IPS-18a (cell line): ENCODE measurements around the gene KRTAP19-2.

ENCODE experiments used
- H3K27ac ChIP-seq: one replicate; pipeline ENCODE4 v1.5.1; 2013; ENCODE audit warnings: low read length
- H3K27me3 ChIP-seq: one replicate; pipeline ENCODE4 v1.6.1; 2013; ENCODE audit warnings: mild to moderate bottlenecking, low read length; ENCODE audit not compliant: control insufficient read depth, insufficient read depth
- H3K36me3 ChIP-seq: one replicate; pipeline ENCODE4 v1.6.1; 2013; ENCODE audit warnings: low read depth, low read length; ENCODE audit not compliant: control insufficient read depth
- H3K4me1 ChIP-seq: one replicate; pipeline ENCODE4 v1.6.1; 2013; ENCODE audit warnings: low read depth, low read length; ENCODE audit not compliant: control insufficient read depth
- H3K4me3 ChIP-seq: one replicate; pipeline ENCODE4 v1.5.1; 2013; ENCODE audit warnings: low read length
- H3K9ac ChIP-seq: one replicate; pipeline ENCODE4 v1.6.1; 2013; ENCODE audit warnings: mild to moderate bottlenecking, low read length, moderate library complexity
- H3K9me3 ChIP-seq: one replicate; pipeline ENCODE4 v1.6.1; 2013; ENCODE audit warnings: low read depth, low read length; ENCODE audit not compliant: control insufficient read depth

Gene KRTAP19-2

DNA sequence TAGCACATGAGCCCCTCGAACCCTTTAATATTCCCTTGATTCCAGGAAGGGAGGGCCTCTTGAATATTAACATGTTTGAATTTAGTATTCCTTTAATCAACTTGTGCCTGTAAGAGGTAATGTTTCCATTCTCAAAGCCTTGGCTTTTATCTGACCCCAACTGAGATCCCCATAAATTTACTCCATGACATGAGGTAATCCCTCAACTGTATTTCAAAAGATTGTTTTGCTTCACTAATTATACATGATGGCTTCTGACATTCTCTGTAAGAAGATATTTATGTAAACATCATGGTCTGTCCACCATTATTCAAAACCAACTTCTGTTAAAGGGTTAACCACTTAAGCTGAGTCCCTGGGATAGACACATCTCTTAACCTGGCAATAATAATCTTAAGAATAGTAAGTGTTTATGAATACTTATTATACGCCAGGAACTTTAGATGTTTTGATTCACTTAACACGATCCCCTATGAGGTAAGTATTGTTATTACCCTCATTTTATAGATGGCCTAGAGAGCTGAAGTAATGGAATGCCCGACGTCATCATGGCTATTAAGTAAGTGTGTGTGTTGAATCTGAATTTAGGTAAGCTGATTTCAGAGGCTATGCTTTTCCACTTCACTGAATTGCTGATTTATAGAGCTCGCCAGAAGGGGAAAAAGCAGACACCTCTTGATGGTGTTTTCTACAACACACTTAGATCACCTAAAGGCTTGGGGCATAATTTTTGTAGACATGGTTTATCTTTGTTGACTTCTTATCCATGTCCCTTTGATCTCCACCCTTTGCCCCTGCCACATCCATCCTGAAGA is 18.1 kb downstream of the KRTAP19-2 start:
- Histone ChIP-seq H3K27me3 (no peaks in the 10 kb centered on the region), H3K36me3 (no peaks in the 10 kb centered on the region), H3K4me3 (no peak overlapping the region), H3K9ac (no peak overlapping the region), H3K4me1 (no peaks in the 10 kb centered on the region), H3K27ac (no peak overlapping the region), H3K9me3 (no peaks in the 10 kb centered on the region)

DNA sequence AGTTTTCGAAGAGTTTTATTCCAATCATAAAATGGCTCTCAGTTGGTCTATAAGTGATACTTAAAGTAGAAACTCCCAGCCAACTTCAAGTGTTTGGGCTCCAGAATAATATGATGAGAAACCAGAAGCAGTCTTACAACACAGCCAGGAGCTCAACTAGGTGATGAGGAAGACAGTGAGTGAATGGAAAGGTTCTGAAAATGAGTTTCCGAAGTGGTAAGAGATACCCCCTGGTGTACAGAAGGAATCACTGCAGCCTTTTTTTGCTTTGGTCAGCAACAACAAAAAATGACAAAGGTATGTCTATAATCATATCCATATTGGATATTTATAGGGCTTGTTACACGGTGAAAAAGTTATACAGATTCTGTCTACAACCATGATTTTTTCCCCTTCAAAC is 23.5 kb downstream of the KRTAP19-2 start:
- no peaks in the 10 kb centered on the region for H3K9me3 ChIP-seq

DNA sequence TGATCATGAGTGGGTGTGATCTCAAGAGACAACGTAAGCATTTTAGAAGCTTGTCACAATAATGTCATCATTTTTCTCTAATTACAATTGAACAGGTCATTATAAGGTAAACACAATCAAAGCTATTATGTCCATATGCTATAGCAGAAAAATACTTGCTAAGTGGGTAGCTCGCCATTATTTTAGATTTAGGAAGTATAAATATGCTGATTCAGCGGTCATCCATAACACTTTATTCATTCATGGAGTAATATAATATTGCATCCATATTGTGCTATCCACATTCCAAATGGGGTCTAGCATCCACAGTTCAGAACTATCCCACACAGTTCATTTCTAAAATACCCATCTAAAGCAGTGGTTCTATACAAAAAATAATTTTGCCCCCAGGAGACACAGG is 38.7 kb downstream of the KRTAP19-2 start:
- H3K9me3 ChIP-seq, result no peaks in the 10 kb centered on the region
- H3K4me3 ChIP-seq, result no peak overlapping the region
- H3K9ac ChIP-seq, result no peak overlapping the region
- H3K36me3 ChIP-seq, result no peaks in the 10 kb centered on the region
- H3K27me3 ChIP-seq, result no peaks in the 10 kb centered on the region
- no peak overlapping the region for H3K27ac ChIP-seq
- peaks cover 4% of the 10 kb centered on the region for H3K4me1 ChIP-seq

More for the DNA sequence above, 23.5 kb downstream of the KRTAP19-2 start:
- H3K27me3 ChIP-seq, result no peaks in the 10 kb centered on the region
- H3K9ac ChIP-seq, result no peak overlapping the region
- H3K4me3 ChIP-seq, result no peak overlapping the region
- no peaks in the 10 kb centered on the region for H3K4me1 ChIP-seq
- no peaks in the 10 kb centered on the region for H3K36me3 ChIP-seq
- no peak overlapping the region for H3K27ac ChIP-seq

DNA sequence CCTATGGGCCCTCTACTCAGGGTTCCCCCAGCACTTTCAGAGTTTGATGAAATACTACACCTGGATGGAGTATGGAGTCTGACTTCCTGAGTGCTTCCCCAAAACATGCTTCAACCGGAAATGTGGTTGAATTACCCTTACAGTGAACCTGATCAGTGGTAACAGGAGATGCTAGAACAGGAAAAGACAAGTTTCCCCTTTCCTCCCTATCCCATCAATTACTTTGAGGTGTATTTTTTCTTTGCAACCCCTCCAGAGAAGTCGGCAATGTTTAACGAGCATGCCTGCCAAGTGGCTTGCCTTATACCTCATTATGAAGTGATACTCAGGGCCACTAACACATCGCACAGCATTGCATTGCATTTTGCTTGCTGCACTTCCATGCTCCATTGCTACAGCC is 40.2 kb downstream of the KRTAP19-2 start:
- no peak overlapping the region for H3K27ac ChIP-seq

DNA sequence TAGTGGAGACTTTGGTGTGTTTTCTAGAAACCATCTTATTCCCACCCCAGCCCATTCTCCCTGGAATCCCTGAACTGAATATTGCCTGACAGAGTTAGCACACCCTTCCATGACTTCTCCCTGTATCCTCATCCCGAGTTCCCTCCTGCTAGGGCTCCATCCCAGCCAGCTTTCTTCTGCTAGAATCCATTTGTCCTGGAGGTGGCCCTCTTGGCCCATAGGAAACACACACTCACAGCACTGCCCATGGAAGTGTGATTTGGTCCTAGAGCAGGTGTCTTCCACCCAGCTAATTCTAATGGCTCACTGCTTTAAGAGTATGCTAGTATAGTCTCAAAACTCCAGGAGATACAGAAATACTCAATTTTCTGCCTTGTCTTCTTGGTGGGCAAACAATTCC is 43.0 kb downstream of the KRTAP19-2 start:
- Histone ChIP-seq H3K36me3 (no peaks in the 10 kb centered on the region), H3K4me1 (peaks cover 12% of the 10 kb centered on the region), H3K9me3 (no peaks in the 10 kb centered on the region), H3K4me3 (no peak overlapping the region), H3K9ac (no peak overlapping the region), H3K27me3 (no peaks in the 10 kb centered on the region), H3K27ac (no peak overlapping the region)

More for the DNA sequence above, 40.2 kb downstream of the KRTAP19-2 start:
- no peak overlapping the region for H3K9ac ChIP-seq
- peaks cover 12% of the 10 kb centered on the region for H3K4me1 ChIP-seq
- H3K9me3 ChIP-seq, result no peaks in the 10 kb centered on the region
- no peaks in the 10 kb centered on the region for H3K27me3 ChIP-seq
- no peak overlapping the region for H3K4me3 ChIP-seq
- H3K36me3 ChIP-seq, result no peaks in the 10 kb centered on the region

DNA sequence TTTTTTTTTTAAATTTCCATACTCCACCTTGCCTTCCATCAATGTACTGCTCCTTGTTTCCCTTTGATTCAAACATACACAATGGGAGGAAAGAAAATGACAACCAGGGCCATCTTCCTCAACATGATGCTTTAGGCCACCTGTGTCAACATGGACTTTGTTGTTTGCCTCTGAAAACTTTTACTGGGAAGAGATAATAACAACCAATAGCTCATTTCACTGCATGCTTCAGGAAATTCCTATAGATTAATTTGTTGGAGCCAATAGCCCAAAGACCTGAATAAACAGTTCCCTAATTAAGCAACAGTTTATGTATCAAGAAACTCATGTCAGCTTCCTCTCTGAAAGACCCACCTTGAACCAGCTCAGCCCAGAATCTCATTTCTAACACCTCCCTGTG is 44.0 kb downstream of the KRTAP19-2 start:
- Histone ChIP-seq H3K9ac (no peak overlapping the region), H3K27ac (no peak overlapping the region), H3K4me3 (no peak overlapping the region), H3K36me3 (no peaks in the 10 kb centered on the region), H3K4me1 (peaks cover 12% of the 10 kb centered on the region), H3K27me3 (no peaks in the 10 kb centered on the region), H3K9me3 (no peaks in the 10 kb centered on the region)

DNA sequence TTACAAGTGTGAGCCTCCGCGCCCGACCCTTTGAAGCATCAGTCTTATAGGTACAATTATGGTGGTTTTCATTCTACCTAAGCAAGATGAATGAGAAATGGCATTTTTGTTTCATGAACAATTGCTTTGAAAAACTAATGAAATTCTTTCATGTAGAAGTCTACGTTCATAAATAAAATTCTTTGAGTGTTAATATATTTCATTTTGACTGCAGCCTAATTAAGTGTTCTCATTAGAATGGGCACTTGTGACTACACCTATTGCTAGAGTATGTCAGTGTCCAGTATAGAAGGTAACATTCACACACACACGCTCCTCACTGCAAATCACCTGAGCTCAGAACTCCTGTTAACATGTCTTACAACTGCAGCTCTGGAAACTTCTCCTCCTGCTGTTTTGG is 47.3 kb downstream of the KRTAP19-2 start, which contains the start of gene KRTAP15-1:
KRTAP15-1 (plus strand) TSS at position 301 of the 400 bp plus-strand sequence; CDS start at position 354, 53 bp downstream.
- Histone ChIP-seq H3K4me3 (no peak within 1 kb of the TSS), H3K9ac (no peak within 1 kb of the TSS), H3K4me1 (peaks cover 12% of the 10 kb centered on the region), H3K9me3 (no peaks in the 10 kb centered on the region), H3K27ac (no peak within 1 kb of the TSS), H3K27me3 (no peaks in the 10 kb centered on the region), H3K36me3 (no peaks in the 10 kb centered on the region)
